Skeletal muscle satellite cell (primary cell): ENCODE data around the gene TMEM38A. TPM values are rescaled to one million over a fixed set of nuclear protein-coding genes. Genes with fewer than 3 reads are reported as not detected.
"Not testable (repeated sequence)": the region's sequence is repeated elsewhere in the genome, so short reads cannot be mapped to it uniquely, and the experiment has no call there.

ENCODE experiments used
- H3K27me3 ChIP-seq: 2 replicates; pipeline ENCODE4 v1.7.0; 2013; ENCODE audit warnings: low read length; ENCODE audit not compliant: control insufficient read depth, insufficient read depth
- H3K36me3 ChIP-seq: 2 replicates; pipeline ENCODE4 v1.7.0; 2013; ENCODE audit warnings: mild to moderate bottlenecking, control low read depth, low read length; ENCODE audit not compliant: insufficient read depth
- H3K4me1 ChIP-seq: 2 replicates; pipeline ENCODE4 v1.7.0; 2013; ENCODE audit warnings: low read length; ENCODE audit not compliant: control insufficient read depth, insufficient read depth
- H3K4me2 ChIP-seq: 2 replicates; pipeline ENCODE4 v1.7.0; 2013; ENCODE audit warnings: mild to moderate bottlenecking, low read length
- H3K4me3 ChIP-seq: 2 replicates; pipeline ENCODE4 v1.7.0; 2013; ENCODE audit warnings: low read length
- H3K9ac ChIP-seq: 2 replicates; pipeline ENCODE4 v1.7.0; 2013; ENCODE audit warnings: mild to moderate bottlenecking, low read depth, low read length, moderate library complexity
- H3K9me3 ChIP-seq: replicated peaks from 2 replicates; pipeline ENCODE4 v1.7.0; 2013; ENCODE audit warnings: mild to moderate bottlenecking, control low read depth, low read length
- small RNA-seq: library from RNA; depleted of rRNA; stranded (forward); fragments of <200 nt; gene quantifications from one replicate; pipeline ENCODE3, GENCODE V24; 2012

Gene TMEM38A

GRCh38 chr19:16722591-16722990 lies 61.7 kb downstream of the TMEM38A start:
- Histone ChIP-seq H3K4me2 (no peak overlapping the region), H3K27me3 (no peaks in the 10 kb centered on the region), H3K4me3 (no peak overlapping the region), H3K4me1 (peaks cover 7% of the 10 kb centered on the region), H3K36me3 (no peaks in the 10 kb centered on the region), H3K9ac (no peak overlapping the region), H3K9me3 (no peaks in the 10 kb centered on the region)

- no peak overlapping the region for H3K9ac ChIP-seq
- H3K27me3 ChIP-seq, result no peaks in the 10 kb centered on the region
- no peak overlapping the region for H3K4me3 ChIP-seq
- H3K9me3 ChIP-seq, result no peaks in the 10 kb centered on the region
- H3K4me1 ChIP-seq, result no peaks in the 10 kb centered on the region
- H3K4me2 ChIP-seq, result no peak overlapping the region
- H3K36me3 ChIP-seq, result no peaks in the 10 kb centered on the region
Measured at GRCh38 chr19:16726916-16727315, 66.0 kb downstream of the TMEM38A start.

GRCh38 chr19:16735650-16736266 lies 74.8 kb downstream of the TMEM38A start:
- H3K4me3 ChIP-seq, H3K9me3 ChIP-seq, H3K4me1 ChIP-seq, H3K4me2 ChIP-seq, H3K27me3 ChIP-seq, H3K36me3 ChIP-seq, H3K9ac ChIP-seq: not testable (repeated sequence)

- Histone ChIP-seq H3K27me3 (no peaks in the 10 kb centered on the region), H3K36me3 (no peaks in the 10 kb centered on the region), H3K4me3 (no peak overlapping the region), H3K9me3 (no peaks in the 10 kb centered on the region), H3K4me1 (peaks cover 6% of the 10 kb centered on the region), H3K9ac (no peak overlapping the region), H3K4me2 (no peak overlapping the region)
Measured at GRCh38 chr19:16736709-16737108, 75.8 kb downstream of the TMEM38A start.

GRCh38 chr19:16737911-16738310 lies 77.0 kb downstream of the TMEM38A start:
- Histone ChIP-seq H3K4me1 (peaks cover 6% of the 10 kb centered on the region), H3K36me3 (no peaks in the 10 kb centered on the region), H3K9me3 (no peaks in the 10 kb centered on the region), H3K4me2 (no peak overlapping the region), H3K27me3 (no peaks in the 10 kb centered on the region), H3K4me3 (no peak overlapping the region), H3K9ac (no peak overlapping the region)

- Histone ChIP-seq H3K27me3 (no peaks in the 10 kb centered on the region), H3K9ac (no peak overlapping the region), H3K9me3 (no peaks in the 10 kb centered on the region), H3K36me3 (no peaks in the 10 kb centered on the region), H3K4me1 (no peaks in the 10 kb centered on the region), H3K4me2 (no peak overlapping the region), H3K4me3 (no peak overlapping the region)
Measured at GRCh38 chr19:16739546-16739945, 78.6 kb downstream of the TMEM38A start.

Small RNA genes lying within 50 kb of the gene (small RNA-seq; reads per million reads assigned to genes)
- not detected for gene AC008737.2
